CD14-positive monocyte (primary cell): ENCODE measurements around the gene KRTAP5-4. TPM values are rescaled to one million over a fixed set of nuclear protein-coding genes. Genes with fewer than 3 reads are reported as not detected.

Experiments used
- DNase-seq, 3 donors: peaks; one replicate each; pipeline ENCODE4 v3.0.0-alpha.2; 2011 to 2022
- H2AFZ ChIP-seq: 2 replicates; pipeline ENCODE4 v1.6.0; 2012; ENCODE audit warnings: mild to moderate bottlenecking, low read depth, low read length, inconsistent platforms; ENCODE audit not compliant: insufficient read depth, poor library complexity, severe bottlenecking
- H3K27ac ChIP-seq, 2 donors: 1 replicate in 1 of 2; 2 replicates in 1 of 2; pipeline ENCODE4 v1.5.1; 2012 to 2013; ENCODE audit warnings: low read length in 2 of 2, control low read depth in 1 of 2, inconsistent platforms in 1 of 2, low read depth in 1 of 2, mild to moderate bottlenecking in 1 of 2
- H3K27me3 ChIP-seq, 2 donors: one replicate each; pipeline versions ENCODE4 v1.6.0 to v1.6.1; 2011 to 2013; ENCODE audit warnings: low read length in 2 of 2; ENCODE audit not compliant: control insufficient read depth in 2 of 2, insufficient read depth in 2 of 2
- H3K36me3 ChIP-seq, 2 donors: replicated peaks in 1 of 2; 1 replicate in 1 of 2; 2 replicates in 1 of 2; pipeline versions ENCODE4 v1.5.1 to v1.6.1; 2012 to 2013; ENCODE audit warnings: low read length in 2 of 2, control low read depth in 1 of 2, inconsistent platforms in 1 of 2, mild to moderate bottlenecking in 1 of 2; ENCODE audit not compliant: insufficient read depth in 2 of 2, control insufficient read depth in 1 of 2
- H3K4me1 ChIP-seq, 2 donors: 1 replicate in 1 of 2; 2 replicates in 1 of 2; pipeline versions ENCODE4 v1.5.1 to v1.6.1; 2012 to 2013; ENCODE audit warnings: low read length in 2 of 2, control low read depth in 1 of 2, inconsistent platforms in 1 of 2, mild to moderate bottlenecking in 1 of 2, moderate library complexity in 1 of 2; ENCODE audit not compliant: insufficient read depth in 2 of 2, control insufficient read depth in 1 of 2
- H3K4me2 ChIP-seq: replicated peaks from 2 replicates; pipeline ENCODE3; 2012; ENCODE audit warnings: low read length, moderate library complexity, mild to moderate bottlenecking; ENCODE audit not compliant: poor library complexity, severe bottlenecking; ENCODE audit errors: extremely low read depth
- H3K4me3 ChIP-seq, 3 experiments: fragments of 200-600 bp in 1 of 3; sonication (generic) in 1 of 3; replicated peaks in 1 of 3; 1 replicate in 2 of 3; 2 replicates in 1 of 3; pipeline ENCODE4 v1.5.1; 2011 to 2013; ENCODE audit warnings: low read length in 3 of 3, mild to moderate bottlenecking in 3 of 3, control low read depth in 2 of 3, low read depth in 2 of 3, inconsistent platforms in 1 of 3, moderate library complexity in 1 of 3
- H3K79me2 ChIP-seq: 2 replicates; pipeline ENCODE4 v1.6.0; 2012; ENCODE audit warnings: mild to moderate bottlenecking, control low read depth, inconsistent platforms, low read length, moderate library complexity; ENCODE audit not compliant: insufficient read depth
- H3K9ac ChIP-seq: 2 replicates; pipeline ENCODE4 v1.6.0; 2017; ENCODE audit warnings: low read length, mild to moderate bottlenecking; ENCODE audit not compliant: insufficient read depth, poor library complexity, severe bottlenecking
- H3K9me3 ChIP-seq, 2 donors: replicated peaks in 1 of 2; 1 replicate in 1 of 2; 2 replicates in 1 of 2; pipeline versions ENCODE4 v1.5.1 to v1.6.1; 2012 to 2013; ENCODE audit warnings: low read length in 2 of 2, control low read depth in 1 of 2; ENCODE audit not compliant: control insufficient read depth in 1 of 2, insufficient read depth in 1 of 2
- H4K20me1 ChIP-seq: 2 replicates; pipeline ENCODE4 v1.6.0; 2012; ENCODE audit warnings: mild to moderate bottlenecking, low read length, control low read depth, moderate library complexity; ENCODE audit not compliant: insufficient read depth
- H3K27ac Mint-ChIP-seq, 7 donors: one replicate each; pipeline ENCODE4 v1.8.0; 2020; ENCODE audit warnings: mild to moderate bottlenecking in 7 of 7, mixed read lengths in 7 of 7, moderate library complexity in 6 of 7, inconsistent platforms in 2 of 7
- H3K27me3 Mint-ChIP-seq, 3 donors: one replicate each; pipeline ENCODE4 v1.8.0; 2021 to 2022; ENCODE audit warnings: low read depth in 3 of 3, mild to moderate bottlenecking in 3 of 3, mixed read lengths in 3 of 3, moderate library complexity in 3 of 3, inconsistent platforms in 1 of 3
- H3K36me3 Mint-ChIP-seq, 2 donors: one replicate each; pipeline ENCODE4 v1.8.0; 2020; ENCODE audit warnings: mixed read lengths in 2 of 2, inconsistent platforms in 1 of 2, mild to moderate bottlenecking in 1 of 2
- H3K4me1 Mint-ChIP-seq: one replicate; pipeline ENCODE4 v1.8.0; 2020; ENCODE audit warnings: mild to moderate bottlenecking, mixed read lengths
- H3K4me3 Mint-ChIP-seq, 2 donors: one replicate each; pipeline ENCODE4 v1.8.0; 2020; ENCODE audit warnings: mild to moderate bottlenecking in 2 of 2, mixed read lengths in 2 of 2, moderate library complexity in 1 of 2
- H3K9me3 Mint-ChIP-seq, 7 donors: one replicate each; pipeline ENCODE4 v1.8.0; 2020 to 2022; ENCODE audit warnings: mixed read lengths in 7 of 7, mild to moderate bottlenecking in 6 of 7, moderate library complexity in 6 of 7, inconsistent platforms in 2 of 7
- CTCF ChIP-seq: fragments of 200-600 bp; IDR thresholded peaks from one replicate; pipeline ENCODE4 v1.8.0; 2022; ENCODE audit warnings: antibody characterized with exemption, mild to moderate bottlenecking
- WGBS: methylation state at CpG from one replicate; pipeline ENCODE4 v1.1.5; 2013; ENCODE audit warnings: missing lambda C conversion rate; ENCODE audit not compliant: insufficient coverage; 5-methylcytosine and 5-hydroxymethylcytosine counted together
- intact Hi-C, 2 donors: fragments of 100-400 bp; cut with micrococcal nuclease; formaldehyde crosslinking; loops; one replicate each; pipeline versions ENCODE4 v1.15.0 to v1.15.1; 2023
- polyA plus RNA-seq, 3 donors: library from polyadenylated mRNA; depleted of rRNA in 1 of 3; unstranded in 2 of 3; stranded (reverse) in 1 of 3; fragments of 300-500 nt in 2 of 3; fragments of >200 nt in 1 of 3; fragmentation: Illumina TruSeq in 2 of 3; gene quantifications; 1 replicate in 2 of 3; 2 replicates in 1 of 3; pipeline ENCODE4 v1.2.3, GENCODE V29; 2012 to 2021

KRTAP5-4 gene
- polyA plus RNA-seq, 3 donors = not detected

DNA sequence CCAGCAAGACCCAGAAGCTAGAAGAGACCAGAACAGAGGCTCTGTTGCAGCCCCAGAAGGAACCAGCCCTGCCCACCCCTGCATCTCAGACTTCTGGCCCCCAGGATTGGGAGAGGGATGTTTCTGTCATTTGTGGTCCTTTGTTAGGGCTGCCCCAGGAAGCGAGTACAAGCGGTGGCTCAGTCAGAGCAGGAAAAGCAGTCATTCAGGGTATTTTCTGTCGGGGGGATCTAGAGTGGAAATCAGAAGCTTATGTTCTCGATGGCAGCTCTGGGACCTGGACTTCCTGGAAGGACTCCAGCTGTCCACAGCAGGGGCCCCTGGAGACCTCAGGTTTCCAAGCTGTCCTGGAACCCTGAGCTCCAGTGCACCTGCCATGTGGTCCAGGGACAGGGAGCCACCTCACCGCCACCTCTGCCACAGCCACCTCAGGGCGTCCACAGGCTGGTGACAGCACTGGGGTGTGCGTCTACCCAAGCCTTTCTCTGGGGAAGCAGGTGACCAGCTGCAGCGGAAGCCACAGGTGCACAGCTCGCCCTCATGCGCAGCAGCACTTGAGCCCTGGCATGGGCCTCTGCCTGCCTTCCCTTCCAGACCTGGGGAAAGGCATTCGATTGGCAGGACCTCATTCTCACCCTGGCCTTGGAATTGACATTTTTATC is 10.2 kb upstream of the KRTAP5-4 start:
- no peak for TF ChIP-seq CTCF
- Mint-ChIP-seq H3K36me3 (no peaks in the 10 kb centered on the region), H3K4me3 (no peak overlapping the region), H3K9me3 (no peaks in the 10 kb centered on the region), H3K4me1 (peaks cover 3% of the 10 kb centered on the region), H3K27ac (peak overlapping the region in 1 of 7 donors; percentile 64), H3K27me3 (peaks cover 3 to 39% (median 20%) of the 10 kb centered on the region in 3 donors)
- Histone ChIP-seq H3K4me1 (no peaks in the 10 kb centered on the region), H3K4me2 (no peak overlapping the region), H3K27me3 (peaks cover 0 to 10% of the 10 kb centered on the region in 2 donors), H3K9ac (no peak overlapping the region), H4K20me1 (no peaks in the 10 kb centered on the region), H3K36me3 (no peaks in the 10 kb centered on the region), H3K27ac (no peak overlapping the region), H3K9me3 (no peaks in the 10 kb centered on the region), H3K79me2 (no peaks in the 10 kb centered on the region), H3K4me3 (no peak overlapping the region), H2AFZ (no peak overlapping the region)
- WGBS = 65% methylated on average over 10 of the region's 11 CpGs
- no peak for DNase-seq
- intact Hi-C loops = no loop called here

- Mint-ChIP-seq H3K36me3 (no peaks in the 10 kb centered on the region), H3K27ac (no peak overlapping the region), H3K27me3 (peaks cover 6 to 46% (median 20%) of the 10 kb centered on the region in 3 donors), H3K9me3 (no peaks in the 10 kb centered on the region), H3K4me3 (no peak overlapping the region), H3K4me1 (peaks cover 3% of the 10 kb centered on the region)
- Histone ChIP-seq H3K27me3 (peaks cover 0 to 10% of the 10 kb centered on the region in 2 donors), H3K27ac (no peak overlapping the region), H2AFZ (no peak overlapping the region), H3K79me2 (no peaks in the 10 kb centered on the region), H3K36me3 (no peaks in the 10 kb centered on the region), H3K4me2 (no peak overlapping the region), H3K9me3 (no peaks in the 10 kb centered on the region), H4K20me1 (no peaks in the 10 kb centered on the region), H3K4me1 (no peaks in the 10 kb centered on the region), H3K9ac (no peak overlapping the region), H3K4me3 (no peak overlapping the region)
- intact Hi-C loops = no loop called here
- TF ChIP-seq CTCF = no peak
- 84% methylated on average over 8 of the region's 13 CpGs for WGBS
- DNase-seq = no peak
Observed at GRCh38 chr11:1631066-1631568, 9.2 kb upstream of the KRTAP5-4 start.
